GM18867 (cell line): ENCODE measurements around the gene KLF1.
"Not testable (repeated sequence)": the region's sequence is repeated elsewhere in the genome, so short reads cannot be mapped to it uniquely, and the experiment has no call there.

Experiments
- ATAC-seq: cut with Tn5 transposase; IDR thresholded peaks from one replicate; pipeline ENCODE4 v1.9.1; 2021; ENCODE audit warnings: mild to moderate bottlenecking, moderate library complexity; ENCODE audit not compliant: unreplicated experiment

KLF1 gene

GRCh38 chr19:12891553-12892021, 4.6 kb upstream of the KLF1 start:
- ATAC-seq = no peak

GRCh38 chr19:12890787-12891552, 4.0 kb upstream of the KLF1 start, which contains the start of gene GCDH:
GCDH (plus strand) TSS chr19:12891160; CDS start chr19:12891305, 145 bp downstream.
- peak; percentile 86 for ATAC-seq

DNA sequence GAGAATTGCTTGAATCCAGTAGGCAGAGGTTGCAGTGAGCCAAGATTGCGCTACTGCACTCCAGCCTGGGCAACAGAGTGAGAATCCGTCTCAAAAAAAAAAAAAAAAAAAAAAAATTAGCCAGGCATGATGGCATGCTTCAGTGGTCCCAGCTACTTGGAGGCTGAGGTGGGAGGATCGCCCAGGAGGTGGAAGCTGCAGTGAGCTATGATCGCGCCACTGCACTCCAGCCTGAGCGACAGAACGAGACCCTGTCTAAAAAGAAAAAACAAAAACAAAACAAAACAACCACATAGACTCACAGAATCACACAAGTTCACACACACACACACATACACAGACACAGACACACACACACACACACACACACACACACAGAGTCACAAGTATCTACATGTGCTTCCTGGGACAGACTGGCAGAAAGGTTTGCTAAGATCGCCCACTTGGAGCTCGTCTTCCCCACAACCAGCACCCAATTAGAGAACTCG, 3.3 kb upstream of the KLF1 start:
- not testable (repeated sequence) for ATAC-seq

- ATAC-seq = no peak
These were observed 1.1 kb upstream of the KLF1 start for GRCh38 chr19:12888006-12888603.

DNA sequence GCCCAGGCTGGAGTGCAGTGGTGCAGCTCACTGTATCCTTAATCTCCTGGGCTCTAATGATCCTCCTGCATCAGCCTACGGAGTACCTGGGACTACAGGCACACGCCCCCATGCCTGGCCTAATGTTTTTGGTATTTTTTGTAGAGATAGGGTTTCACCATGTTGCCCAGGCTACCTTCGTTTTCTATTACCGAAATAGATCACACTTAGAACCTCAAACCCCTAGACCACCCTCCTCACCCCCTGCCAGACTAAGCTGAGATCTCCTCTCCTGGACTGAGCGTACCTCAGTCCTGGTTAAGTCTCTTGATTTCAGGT, 391 bp downstream of the KLF1 start:
- ATAC-seq = no peak

DNA sequence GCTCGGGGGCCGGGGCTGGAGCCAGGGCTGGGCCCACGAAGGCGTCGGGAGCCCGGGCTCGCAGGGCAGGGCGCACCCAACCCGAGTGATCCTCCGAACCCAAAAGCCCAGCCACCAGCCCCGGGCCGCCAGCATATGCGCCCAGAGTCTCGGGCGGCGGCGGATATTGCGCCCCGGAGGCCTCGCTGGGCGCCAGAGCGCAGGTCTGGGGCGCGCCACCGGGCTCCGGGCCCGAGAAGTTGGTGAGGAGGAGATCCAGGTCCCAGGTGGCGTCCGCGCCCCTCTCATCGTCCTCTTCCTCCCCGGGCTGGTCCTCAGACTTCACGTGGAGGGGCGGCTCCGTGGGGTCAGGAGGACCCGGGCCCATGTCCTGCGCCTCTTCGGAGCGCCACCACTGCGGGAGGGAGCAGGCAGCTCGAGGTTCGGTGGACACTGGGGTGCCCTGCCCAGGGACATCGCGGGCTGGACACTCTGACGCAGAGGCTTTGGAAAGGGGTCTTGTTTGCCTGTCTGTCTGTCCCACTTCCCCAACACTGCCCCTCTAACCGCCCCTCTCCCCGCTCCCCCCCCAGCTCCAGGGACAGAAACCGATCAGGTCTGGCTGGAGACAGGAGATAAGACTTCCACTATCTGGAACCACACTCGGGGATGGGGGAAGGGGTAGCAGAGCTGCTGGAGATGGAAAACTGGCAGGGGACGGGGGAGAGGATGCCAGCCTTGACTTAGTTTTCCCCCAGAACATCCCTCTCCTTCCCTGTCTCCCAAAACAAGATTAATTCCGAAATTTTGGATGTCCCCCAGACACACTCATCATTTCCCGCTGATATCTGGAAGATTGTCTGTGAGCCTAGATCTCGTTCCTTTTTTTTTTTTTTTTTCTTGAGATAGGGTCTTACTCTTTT, 1.0 kb downstream of the KLF1 start:
- ATAC-seq = no peak

- peak; percentile 36 for ATAC-seq
These were observed 1.9 kb downstream of the KLF1 start for GRCh38 chr19:12884926-12885748.

GRCh38 chr19:12884627-12884925, 2.4 kb downstream of the KLF1 start:
- no peak for ATAC-seq

DNA sequence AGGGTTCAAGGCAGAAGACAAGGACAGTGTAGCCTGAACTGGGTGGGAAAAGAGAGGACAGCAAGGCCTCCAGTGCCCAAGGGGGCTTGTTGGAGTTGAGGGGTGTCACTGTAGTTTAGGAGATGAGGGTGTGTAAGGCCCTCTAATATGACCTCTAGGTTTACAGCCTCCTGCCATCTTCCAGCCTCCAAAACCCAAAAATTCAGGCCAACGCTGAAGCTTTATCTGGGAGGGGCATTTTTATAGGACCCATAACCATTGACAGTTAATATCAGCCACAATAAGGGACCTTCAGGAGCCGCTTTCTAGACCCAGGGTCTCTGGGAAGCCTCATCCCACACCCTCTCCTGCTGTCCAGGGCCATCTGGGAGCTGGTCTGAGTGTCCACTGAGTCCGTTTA, 2.8 kb downstream of the KLF1 start:
- ATAC-seq = no peak

DNA sequence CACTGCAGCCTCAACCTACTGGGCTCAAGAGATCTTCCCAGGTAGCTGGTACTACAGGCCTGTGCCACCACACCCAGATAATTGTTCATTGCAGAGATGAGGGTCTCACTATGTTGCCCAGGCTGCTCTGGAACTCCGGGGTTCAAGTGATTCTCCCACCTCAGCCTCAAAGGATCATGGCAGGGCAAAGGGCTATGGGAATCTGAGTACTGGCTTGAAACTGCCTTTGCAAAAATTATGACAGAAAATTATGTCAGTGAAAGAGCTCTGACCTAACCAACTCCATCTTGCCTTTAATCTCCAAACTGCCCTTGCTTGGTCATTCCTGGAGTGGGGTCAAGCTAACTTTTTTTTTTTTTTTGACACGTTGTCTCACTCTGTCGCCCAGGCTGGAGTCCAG, 4.4 kb downstream of the KLF1 start:
- ATAC-seq = no peak

DNA sequence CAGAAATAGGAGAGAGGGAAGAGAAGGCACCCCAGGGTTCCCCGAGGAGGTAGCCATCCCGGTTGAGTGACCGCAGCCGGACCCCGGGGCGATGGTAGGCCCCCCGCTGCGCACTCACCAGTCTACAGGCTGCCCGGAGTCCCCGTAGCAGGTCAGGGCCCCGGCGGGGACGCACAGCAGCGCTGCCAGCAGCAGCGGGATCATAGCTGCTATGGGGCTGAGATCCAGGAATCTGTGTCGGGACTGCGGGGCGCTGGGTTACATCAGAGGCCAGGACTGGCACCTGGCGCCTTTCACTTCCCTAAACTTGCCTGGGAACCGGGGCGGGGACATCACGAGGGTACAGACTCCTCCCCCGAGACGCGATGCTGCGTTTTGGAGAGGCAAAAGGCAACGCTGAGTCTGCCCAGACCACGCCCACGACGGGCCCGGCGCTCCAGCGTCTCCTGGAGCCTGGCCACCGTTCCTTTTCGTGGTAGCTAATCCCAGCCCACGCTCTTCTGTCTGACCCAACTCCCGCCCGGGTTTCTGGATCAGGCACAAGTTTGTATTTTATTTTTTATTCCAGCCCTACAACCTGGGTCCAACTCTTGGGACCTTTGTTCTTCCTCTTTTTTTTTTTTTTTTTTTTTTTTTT, 5.7 kb downstream of the KLF1 start, which contains the start of gene DNASE2:
Gene DNASE2 (minus strand): TSS at position 278 of the 637 bp plus-strand sequence. CDS start 74 bp downstream, at position 204.
- peak; percentile 85 for ATAC-seq

- peak; percentile 8 for ATAC-seq
These were observed 6.3 kb downstream of the KLF1 start for GRCh38 chr19:12880551-12881171.

GRCh38 chr19:12875086-12875485, 11.9 kb downstream of the KLF1 start:
- no peak for ATAC-seq

GRCh38 chr19:12873891-12874745, 12.9 kb downstream of the KLF1 start:
- ATAC-seq = no peak

DNA sequence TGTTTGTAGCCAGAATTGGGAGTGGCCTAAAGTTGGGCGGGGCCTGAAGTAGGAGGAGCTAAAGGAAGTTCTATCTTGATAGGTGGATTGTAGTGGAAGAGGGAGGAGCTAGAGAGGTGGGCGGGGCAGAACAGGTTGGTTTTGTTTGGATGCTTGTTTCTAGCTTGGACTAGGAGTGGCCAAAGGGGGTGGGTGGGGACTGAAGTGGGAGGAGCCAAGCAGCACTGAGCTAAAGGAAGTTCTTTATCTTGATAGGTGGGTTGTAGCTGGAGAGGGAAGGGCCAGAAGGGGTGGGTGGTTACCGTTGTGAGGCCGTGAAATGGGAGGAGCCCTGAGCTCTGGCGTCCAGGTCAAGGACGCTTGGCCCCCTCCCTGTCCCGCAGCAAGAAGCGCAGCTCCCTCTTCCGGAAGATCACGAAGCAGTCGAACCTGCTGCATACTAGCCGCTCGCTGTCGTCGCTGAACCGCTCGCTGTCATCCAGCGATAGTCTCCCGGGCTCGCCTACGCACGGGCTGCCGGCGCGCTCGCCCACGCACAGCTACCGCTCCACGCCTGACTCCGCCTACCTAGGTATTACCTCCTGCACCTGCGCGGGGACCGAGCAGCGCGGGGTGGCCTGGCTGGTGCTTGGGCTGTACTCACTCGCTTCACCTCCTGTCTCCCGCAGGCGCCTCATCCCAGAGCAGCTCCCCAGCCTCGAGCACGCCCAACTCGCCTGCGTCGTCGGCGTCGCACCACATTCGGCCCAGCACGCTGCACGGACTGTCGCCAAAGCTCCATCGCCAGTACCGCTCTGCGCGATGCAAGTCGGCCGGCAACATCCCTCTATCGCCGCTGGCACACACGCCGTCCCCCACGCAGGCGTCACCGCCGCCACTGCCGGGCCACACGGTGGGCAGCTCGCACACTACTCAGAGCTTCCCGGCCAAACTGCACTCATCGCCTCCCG, 13.8 kb downstream of the KLF1 start:
- peak; percentile 43 for ATAC-seq

GRCh38 chr19:12872255-12872654, 14.7 kb downstream of the KLF1 start:
- no peak for ATAC-seq

DNA sequence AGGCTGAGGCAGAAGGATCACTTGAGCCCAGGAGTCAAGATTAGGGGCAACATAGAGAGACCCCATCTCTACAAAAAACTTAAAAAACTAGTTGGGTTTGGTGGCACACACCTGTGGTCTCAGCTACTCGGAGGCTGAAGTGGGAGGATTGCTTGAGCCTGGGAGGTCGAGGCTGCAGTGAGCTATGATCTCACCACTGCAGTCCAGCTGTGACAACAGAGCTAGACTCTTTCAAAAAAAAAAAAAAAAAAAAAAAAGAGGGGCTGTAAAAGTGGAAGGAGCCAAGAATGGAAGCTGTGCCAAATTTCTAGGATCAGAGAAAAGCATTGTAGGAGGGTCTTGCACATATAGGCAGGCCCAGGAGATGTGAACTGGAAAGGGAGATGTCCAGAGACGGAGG, 15.3 kb downstream of the KLF1 start:
- no peak for ATAC-seq
